KMS-11 (cell line): ENCODE data around the gene RBM15.

ENCODE experiments used
- H2AFZ ChIP-seq: fragments of 200-600 bp; sonication (generic); 2 replicates; pipeline ENCODE4 v1.6.1; 2016; ENCODE audit warnings: antibody characterized with exemption, mixed run types, low read depth
- H3K27ac ChIP-seq: fragments of 200-600 bp; sonication (generic); 2 replicates; pipeline ENCODE4 v1.6.1; 2016; ENCODE audit warnings: mild to moderate bottlenecking, mixed run types
- H3K27me3 ChIP-seq: fragments of 200-600 bp; sonication (generic); 2 replicates; pipeline ENCODE4 v1.6.1; 2017; ENCODE audit warnings: mild to moderate bottlenecking, low read depth, mixed run types, moderate library complexity; ENCODE audit not compliant: insufficient read depth
- H3K36me3 ChIP-seq: fragments of 200-600 bp; sonication (generic); 2 replicates; pipeline ENCODE4 v1.6.1; 2017; ENCODE audit warnings: mild to moderate bottlenecking, mixed run types; ENCODE audit not compliant: insufficient read depth
- H3K4me1 ChIP-seq: fragments of 200-600 bp; sonication (generic); 2 replicates; pipeline ENCODE4 v1.6.1; 2016; ENCODE audit warnings: mild to moderate bottlenecking, low read depth, mixed run types; ENCODE audit not compliant: poor library complexity, severe bottlenecking
- H3K4me2 ChIP-seq: fragments of 200-600 bp; sonication (generic); 2 replicates; pipeline ENCODE4 v1.7.0; 2016; ENCODE audit warnings: mild to moderate bottlenecking, mixed run types
- H3K4me3 ChIP-seq: fragments of 200-600 bp; sonication (generic); IDR thresholded peaks from 2 replicates; pipeline ENCODE4 v1.6.1; 2017; ENCODE audit warnings: low read depth, low read length, mixed read lengths; ENCODE audit not compliant: insufficient read depth
- H3K79me2 ChIP-seq: fragments of 200-600 bp; sonication (generic); 2 replicates; pipeline ENCODE4 v1.6.1; 2016; ENCODE audit warnings: low read depth, mixed run types; ENCODE audit not compliant: insufficient read depth
- H3K9ac ChIP-seq: fragments of 200-600 bp; sonication (generic); 2 replicates; pipeline ENCODE4 v1.6.1; 2016; ENCODE audit warnings: mild to moderate bottlenecking, mixed run types
- H4K20me1 ChIP-seq: fragments of 200-600 bp; sonication (generic); 2 replicates; pipeline ENCODE4 v1.6.1; 2016; ENCODE audit warnings: mild to moderate bottlenecking, mixed run types; ENCODE audit not compliant: insufficient read depth
- TF ChIP-seq, protein P1 (sequence below): fragments of 200-600 bp; sonication (generic); conservative IDR thresholded peaks from 2 replicates; pipeline ENCODE4 v1.6.1; 2017; ENCODE audit warnings: low read depth, mild to moderate bottlenecking, antibody characterized with exemption, low read length, moderate library complexity, mixed read lengths

Gene RBM15

DNA sequence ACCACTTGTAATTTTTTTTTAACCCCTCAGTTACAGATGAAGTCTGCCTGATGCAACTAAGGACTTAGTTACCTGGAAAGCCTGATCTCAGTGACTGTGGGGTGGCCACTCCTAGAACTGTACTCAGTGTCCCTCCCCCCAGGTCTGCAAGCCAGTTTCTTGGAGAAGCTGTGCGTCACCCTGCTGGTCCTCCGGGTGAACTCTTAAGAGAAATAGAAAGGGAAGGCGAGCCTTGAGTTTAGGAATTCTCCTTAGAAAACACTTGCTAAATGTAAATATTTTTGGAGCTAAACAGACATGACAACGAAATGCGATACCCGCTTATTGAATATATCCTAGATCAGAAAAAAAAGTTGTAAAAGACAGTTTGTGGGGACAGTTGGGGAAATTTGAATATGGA, 50.9 kb downstream of the RBM15 start:
- H3K9ac ChIP-seq = no peak overlapping the region
- no peak overlapping the region for H3K4me3 ChIP-seq
- no peak overlapping the region for H3K27ac ChIP-seq
- no peaks in the 10 kb centered on the region for H3K36me3 ChIP-seq
- no peak overlapping the region for H3K4me2 ChIP-seq
- H2AFZ ChIP-seq = no peak overlapping the region
- H3K27me3 ChIP-seq = no peaks in the 10 kb centered on the region
- TF ChIP-seq, protein P1, sequence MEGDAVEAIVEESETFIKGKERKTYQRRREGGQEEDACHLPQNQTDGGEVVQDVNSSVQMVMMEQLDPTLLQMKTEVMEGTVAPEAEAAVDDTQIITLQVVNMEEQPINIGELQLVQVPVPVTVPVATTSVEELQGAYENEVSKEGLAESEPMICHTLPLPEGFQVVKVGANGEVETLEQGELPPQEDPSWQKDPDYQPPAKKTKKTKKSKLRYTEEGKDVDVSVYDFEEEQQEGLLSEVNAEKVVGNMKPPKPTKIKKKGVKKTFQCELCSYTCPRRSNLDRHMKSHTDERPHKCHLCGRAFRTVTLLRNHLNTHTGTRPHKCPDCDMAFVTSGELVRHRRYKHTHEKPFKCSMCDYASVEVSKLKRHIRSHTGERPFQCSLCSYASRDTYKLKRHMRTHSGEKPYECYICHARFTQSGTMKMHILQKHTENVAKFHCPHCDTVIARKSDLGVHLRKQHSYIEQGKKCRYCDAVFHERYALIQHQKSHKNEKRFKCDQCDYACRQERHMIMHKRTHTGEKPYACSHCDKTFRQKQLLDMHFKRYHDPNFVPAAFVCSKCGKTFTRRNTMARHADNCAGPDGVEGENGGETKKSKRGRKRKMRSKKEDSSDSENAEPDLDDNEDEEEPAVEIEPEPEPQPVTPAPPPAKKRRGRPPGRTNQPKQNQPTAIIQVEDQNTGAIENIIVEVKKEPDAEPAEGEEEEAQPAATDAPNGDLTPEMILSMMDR = no peak
- H4K20me1 ChIP-seq = no peaks in the 10 kb centered on the region
- H3K4me1 ChIP-seq = no peaks in the 10 kb centered on the region
- H3K79me2 ChIP-seq = no peaks in the 10 kb centered on the region

DNA sequence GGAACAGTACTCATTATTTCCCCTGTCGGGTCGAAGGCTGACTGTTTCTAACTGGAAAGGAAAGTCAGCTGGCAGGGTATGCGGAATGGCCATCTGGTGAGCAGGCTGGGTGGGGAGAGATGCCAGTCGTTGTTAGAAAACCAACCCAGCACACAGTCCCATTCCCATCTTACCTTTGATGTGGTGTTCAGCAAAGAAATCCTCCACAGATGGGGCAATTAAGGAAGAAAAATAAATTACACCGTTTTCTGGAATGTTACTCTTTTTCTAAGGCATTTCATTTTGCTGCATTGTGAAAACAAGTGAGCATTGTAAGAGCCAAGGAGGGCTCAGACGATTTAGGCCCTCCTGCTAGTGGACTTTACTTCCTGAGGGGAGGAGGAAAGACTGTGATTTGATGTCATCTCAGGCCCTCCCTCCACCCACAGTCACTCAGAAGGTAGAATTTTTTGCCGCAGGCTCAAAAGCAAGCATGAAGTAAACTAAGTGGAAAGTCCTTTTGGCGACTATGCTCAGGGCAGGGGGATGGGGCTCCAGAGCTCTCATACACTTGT, 51.6 kb downstream of the RBM15 start, which contains the start of gene SLC16A4:
TSS of gene SLC16A4 (minus strand) at position 335 of the 554 bp plus-strand sequence. CDS start 1,703 bp downstream, outside the sequence.
- Histone ChIP-seq H3K4me3 (no peak within 1 kb of the TSS), H4K20me1 (no peaks in the 10 kb centered on the region), H3K4me1 (no peaks in the 10 kb centered on the region), H3K27ac (no peak within 1 kb of the TSS), H3K27me3 (no peaks in the 10 kb centered on the region), H3K9ac (no peak within 1 kb of the TSS), H3K36me3 (no peaks in the 10 kb centered on the region), H3K4me2 (no peak within 1 kb of the TSS), H2AFZ (no peak within 1 kb of the TSS), H3K79me2 (no peaks in the 10 kb centered on the region)
- TF ChIP-seq, protein P1 = no peak

DNA sequence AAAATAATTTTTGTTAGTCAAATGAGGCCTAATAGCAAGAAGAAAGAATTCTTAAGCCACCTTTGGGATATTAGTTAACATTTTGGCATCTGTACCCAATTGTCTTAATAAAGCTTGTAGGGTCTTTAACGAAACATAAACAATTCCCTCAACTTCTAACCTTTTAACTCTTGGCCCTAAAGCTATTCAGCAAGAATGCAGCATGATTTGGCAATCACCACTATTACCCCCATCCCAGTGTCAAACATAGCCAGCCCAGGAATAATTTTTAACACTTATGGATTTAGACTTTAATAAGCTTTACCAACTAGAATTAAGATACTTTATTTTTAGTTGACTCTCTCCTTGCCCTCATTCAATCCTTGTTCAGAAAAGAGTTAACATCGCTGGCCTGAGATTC, 54.1 kb downstream of the RBM15 start:
- H3K4me2 ChIP-seq = no peak overlapping the region
- H4K20me1 ChIP-seq = no peaks in the 10 kb centered on the region
- no peaks in the 10 kb centered on the region for H3K4me1 ChIP-seq
- H3K36me3 ChIP-seq = no peaks in the 10 kb centered on the region
- H2AFZ ChIP-seq = no peak overlapping the region
- TF ChIP-seq, protein P1 = no peak
- H3K27ac ChIP-seq = no peak overlapping the region
- no peak overlapping the region for H3K4me3 ChIP-seq
- H3K27me3 ChIP-seq = no peaks in the 10 kb centered on the region
- no peak overlapping the region for H3K9ac ChIP-seq
- H3K79me2 ChIP-seq = no peaks in the 10 kb centered on the region

DNA sequence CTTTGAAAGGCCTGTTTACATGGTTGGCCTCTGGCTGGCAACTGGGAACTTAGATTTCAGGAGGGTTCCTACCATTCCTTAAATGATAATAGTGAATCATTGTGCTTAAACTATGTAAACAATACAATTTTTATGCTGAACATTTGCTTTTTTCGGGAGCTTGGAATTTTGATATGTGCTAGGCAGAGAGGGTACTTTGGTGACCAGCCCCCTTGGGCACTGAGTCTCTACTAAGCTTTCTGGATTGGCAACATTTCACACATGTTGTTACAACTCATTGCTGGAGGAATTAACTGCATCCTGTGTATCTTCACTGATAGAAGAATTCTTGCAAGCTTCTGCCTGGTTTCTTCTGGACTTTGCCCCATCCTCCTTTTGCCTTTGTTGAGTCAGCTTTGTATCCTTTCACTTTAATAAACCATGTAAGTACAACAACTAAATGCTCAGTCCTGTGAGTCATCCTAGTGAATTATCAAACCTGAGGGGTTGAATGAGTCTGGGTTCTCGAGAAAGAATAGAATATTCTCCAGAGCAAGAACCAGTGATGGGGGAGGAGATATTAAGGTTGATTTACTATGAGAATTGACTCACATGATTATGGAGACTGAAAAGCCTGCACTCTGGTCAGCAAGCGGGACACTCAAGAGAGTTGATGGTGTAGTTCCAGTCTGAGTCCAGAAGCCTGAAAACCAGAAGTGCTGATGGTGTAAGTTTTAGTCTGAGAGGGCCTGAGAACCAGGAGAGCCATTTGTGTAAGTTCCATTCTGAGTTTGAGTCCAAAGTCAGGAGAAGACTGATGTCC, 54.7 kb downstream of the RBM15 start:
- no peaks in the 10 kb centered on the region for H3K27me3 ChIP-seq
- no peaks in the 10 kb centered on the region for H4K20me1 ChIP-seq
- H3K27ac ChIP-seq = no peak overlapping the region
- no peaks in the 10 kb centered on the region for H3K4me1 ChIP-seq
- no peak overlapping the region for H3K9ac ChIP-seq
- no peak overlapping the region for H3K4me2 ChIP-seq
- H3K79me2 ChIP-seq = no peaks in the 10 kb centered on the region
- TF ChIP-seq, protein P1 = no peak
- H3K4me3 ChIP-seq = no peak overlapping the region
- no peak overlapping the region for H2AFZ ChIP-seq
- no peaks in the 10 kb centered on the region for H3K36me3 ChIP-seq
